ENCODE results near the gene ZNF282. TPM values are rescaled to one million over a fixed set of nuclear protein-coding genes. Genes with fewer than 3 reads are reported as not detected.

The ZNF282 gene
- total RNA-seq, 4 donors from 2014 or later: 10.6 to 83.3 (median 17.7) TPM

DNA sequence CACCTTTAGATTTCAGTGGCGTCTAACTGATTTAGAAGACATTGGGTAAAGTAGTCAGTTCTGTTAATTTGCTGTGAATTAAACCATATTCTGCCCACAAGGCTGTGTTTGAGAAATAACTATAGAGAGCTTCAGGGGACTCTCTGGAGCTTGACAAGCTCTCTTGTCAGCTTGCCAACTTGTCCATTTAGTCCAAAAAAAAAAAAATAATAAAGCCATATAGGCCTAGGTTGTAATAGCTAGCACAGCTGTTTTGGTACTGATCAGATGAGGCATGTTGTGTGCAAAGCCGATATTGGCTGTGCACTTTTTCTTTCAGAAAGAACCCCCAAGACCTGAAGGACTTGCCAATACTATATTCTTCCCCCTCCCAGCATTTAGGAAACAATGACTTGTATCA, 20.2 kb upstream of the ZNF282 start:
- no peak for DNase-seq (ENCODE audit: low spot score)
- ATAC-seq (ENCODE audit: low FRiP score): no peak
- no peak for TF ChIP-seq CTCF (IDR thresholded peaks at IDR 0.05)

DNA sequence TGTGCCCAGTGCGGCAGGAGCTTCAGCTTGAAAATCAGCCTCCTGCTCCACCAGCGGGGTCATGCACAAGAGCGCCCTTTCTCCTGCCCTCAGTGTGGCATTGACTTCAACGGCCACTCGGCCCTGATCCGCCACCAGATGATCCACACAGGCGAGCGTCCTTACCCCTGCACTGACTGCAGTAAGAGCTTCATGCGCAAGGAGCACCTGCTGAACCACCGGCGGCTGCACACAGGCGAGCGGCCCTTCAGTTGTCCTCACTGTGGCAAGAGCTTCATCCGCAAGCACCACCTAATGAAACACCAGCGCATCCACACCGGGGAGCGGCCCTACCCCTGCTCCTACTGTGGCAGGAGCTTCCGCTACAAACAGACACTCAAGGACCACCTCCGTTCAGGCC, 16.1 kb upstream of the ZNF282 start:
- no peak for TF ChIP-seq CTCF (IDR thresholded peaks at IDR 0.05)
- no peak for ATAC-seq (ENCODE audit: low FRiP score)
- DNase-seq (ENCODE audit: low spot score): no peak

DNA sequence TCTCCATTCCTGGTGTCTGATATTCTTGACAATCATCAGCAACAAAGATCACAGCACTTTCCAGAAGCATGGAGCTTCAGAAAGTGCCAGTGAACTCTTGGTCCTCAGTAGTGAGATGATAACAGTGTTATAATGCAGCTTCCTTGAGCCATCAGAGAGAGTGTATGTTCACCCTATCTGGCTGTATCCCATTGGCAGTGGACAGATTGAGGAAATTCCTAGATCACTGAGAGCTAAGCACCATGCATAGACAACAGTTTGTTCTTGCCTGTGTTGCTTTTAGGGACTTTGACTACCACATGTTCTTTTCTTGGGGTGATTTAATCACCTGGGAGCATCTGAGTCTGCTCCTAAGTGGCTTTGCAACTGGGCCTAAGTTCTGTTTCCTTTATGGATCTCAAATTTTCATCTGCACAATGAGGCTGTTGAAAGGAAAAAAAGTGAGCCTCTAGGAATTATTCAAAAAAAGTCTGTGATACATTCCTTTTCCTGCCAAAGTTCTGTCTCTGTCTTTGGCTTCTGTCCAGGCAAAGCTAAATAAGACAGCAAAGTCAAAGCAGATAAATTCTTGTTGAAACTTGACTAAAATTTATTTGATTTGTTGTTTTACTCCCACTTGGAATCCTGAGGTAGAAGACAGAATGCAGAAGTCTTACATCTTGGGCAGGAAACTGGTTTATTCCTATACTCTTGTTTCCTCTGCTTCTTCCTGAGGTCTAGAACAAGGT, 14.5 kb upstream of the ZNF282 start:
- no peak for ATAC-seq (ENCODE audit: low FRiP score)
- no peak for DNase-seq (ENCODE audit: low spot score)
- TF ChIP-seq CTCF (IDR thresholded peaks at IDR 0.05): no peak

DNA sequence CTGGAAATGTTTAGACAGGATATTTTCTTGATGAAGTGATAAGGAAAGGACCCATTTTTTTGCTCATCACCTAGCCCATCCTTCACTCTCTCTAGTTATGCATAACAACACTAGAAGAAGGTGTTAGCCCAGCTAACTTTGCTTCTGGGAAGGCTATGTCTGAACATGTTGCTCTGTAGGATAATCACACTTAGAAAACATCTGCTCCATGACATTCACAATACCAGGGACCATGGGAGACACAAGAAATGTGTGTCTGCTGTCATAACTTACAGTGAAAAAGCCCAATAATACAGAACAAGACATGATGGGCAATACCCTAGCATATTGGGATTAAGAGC, 13.9 kb upstream of the ZNF282 start:
- ATAC-seq (ENCODE audit: low FRiP score) (no peak), DNase-seq (ENCODE audit: low spot score) (no peak)
- TF ChIP-seq CTCF (IDR thresholded peaks at IDR 0.05): no peak

- TF ChIP-seq CTCF (IDR thresholded peaks at IDR 0.05): no peak
- ATAC-seq (ENCODE audit: low FRiP score) (no peak), DNase-seq (ENCODE audit: low spot score) (no peak)
Observed at GRCh38 chr7:149184274-149184673, 11.1 kb upstream of the ZNF282 start.

GRCh38 chr7:149188213-149188612, 7.1 kb upstream of the ZNF282 start:
- DNase-seq (ENCODE audit: low spot score) (no peak), ATAC-seq (ENCODE audit: low FRiP score) (no peak)
- no peak for TF ChIP-seq CTCF (IDR thresholded peaks at IDR 0.05)

GRCh38 chr7:149188637-149189259, 6.6 kb upstream of the ZNF282 start:
- DNase-seq (ENCODE audit: low spot score) (no peak), ATAC-seq (ENCODE audit: low FRiP score) (no peak)
- TF ChIP-seq CTCF (IDR thresholded peaks at IDR 0.05): no peak

Data from omental fat pad (tissue), 4 donors.